NCI-H2029 (cell line): ENCODE results near the gene OLA1.

Experiments used
- DNase-seq: peaks from one replicate; lab custom pipeline; 2025; lab: John Stamatoyannopoulos, UW

OLA1 gene

DNA sequence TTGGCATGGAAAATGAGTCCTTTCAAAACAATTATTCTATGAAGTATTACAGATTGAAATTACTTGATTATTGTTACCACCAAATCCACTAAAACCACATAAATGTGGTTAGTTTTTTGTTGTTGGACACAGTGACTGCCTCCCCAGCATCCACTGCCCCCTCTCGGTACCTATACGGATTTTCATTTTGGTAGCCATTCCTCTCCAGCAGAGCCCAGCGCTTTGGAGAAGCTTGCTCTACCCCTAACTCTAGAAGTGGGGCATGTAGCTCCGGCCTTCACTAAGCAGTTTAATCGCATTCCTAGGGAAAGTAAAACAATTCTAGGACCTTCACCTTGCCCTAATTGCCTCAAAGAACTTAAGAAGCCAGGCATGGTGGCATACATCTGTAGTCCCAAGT, 24.2 kb downstream of the OLA1 start:
- no peak for DNase-seq

DNA sequence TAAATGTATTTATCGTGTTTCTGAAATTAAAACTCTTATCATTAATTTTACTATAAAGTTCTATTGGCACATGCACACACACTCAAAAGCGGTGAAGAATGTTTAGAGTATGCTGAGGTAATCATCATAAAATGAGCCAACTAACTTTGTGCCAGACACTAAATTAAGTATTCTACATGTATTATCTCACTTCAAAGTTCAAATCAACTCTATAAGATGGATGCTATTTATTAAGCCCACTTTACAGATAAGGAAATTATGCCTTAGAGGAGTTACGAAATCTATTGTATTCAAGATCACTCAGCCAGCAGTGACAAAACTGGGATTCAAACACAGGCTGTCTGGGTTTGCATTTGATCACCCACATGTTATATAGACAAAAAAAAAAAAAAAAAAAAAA, 24.9 kb downstream of the OLA1 start:
- DNase-seq: no peak

DNA sequence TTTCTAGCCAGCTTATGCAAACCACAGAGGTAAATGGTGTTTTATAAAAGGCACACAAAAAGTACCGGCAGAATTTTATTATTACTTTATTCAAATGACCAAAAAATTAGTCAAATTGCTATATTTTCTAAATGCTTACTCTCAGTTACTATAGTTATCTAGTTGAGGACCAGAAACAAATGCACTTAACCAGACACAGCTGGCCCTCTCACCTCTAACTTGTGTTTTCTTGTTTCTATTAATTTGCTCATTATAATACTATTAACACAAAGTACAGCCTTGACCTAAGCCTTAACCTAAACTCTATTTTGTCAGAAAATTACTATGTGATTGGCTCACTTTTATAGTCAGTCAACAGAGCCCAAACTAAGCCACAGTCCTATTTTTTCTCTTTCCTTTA, 26.2 kb downstream of the OLA1 start:
- DNase-seq: no peak

DNA sequence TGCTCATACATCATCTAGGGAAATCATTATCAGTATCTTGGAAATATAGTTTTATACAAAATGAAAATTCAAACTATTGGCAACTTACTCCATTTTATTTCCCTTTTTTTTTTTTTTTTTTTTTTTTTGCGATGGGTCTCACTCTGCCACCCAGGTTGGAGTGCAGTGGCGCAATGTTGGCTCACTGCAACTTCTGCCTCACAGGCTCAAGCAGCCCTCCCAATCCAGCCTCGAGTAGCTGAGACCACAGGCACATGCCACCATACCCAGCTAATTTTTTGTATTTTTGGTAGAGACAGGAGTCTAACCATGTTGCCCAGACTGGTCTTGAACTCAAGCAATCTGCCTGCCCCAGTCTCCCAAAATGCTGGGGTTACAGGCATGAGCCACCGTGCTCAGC, 29.0 kb downstream of the OLA1 start:
- DNase-seq: no peak

DNA sequence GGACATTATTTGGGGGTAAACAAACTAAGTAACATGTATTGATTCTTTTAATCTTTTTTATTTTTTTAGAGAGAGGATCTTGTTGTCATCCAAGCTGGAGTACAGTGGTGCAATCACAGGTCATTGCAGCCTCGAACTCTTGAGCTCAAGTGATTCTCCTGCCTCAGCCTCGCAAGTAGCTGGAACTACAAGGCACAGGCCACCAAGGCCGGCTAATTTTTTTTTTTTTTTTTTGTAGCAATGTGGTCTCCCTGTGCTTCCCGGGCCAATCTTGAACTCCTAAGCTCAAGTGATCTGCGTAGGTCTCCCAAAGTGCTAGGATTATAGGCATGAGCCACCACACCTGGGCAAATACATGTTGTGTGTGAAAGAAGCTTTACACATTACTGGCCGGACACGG, 29.6 kb downstream of the OLA1 start:
- no peak for DNase-seq

DNA sequence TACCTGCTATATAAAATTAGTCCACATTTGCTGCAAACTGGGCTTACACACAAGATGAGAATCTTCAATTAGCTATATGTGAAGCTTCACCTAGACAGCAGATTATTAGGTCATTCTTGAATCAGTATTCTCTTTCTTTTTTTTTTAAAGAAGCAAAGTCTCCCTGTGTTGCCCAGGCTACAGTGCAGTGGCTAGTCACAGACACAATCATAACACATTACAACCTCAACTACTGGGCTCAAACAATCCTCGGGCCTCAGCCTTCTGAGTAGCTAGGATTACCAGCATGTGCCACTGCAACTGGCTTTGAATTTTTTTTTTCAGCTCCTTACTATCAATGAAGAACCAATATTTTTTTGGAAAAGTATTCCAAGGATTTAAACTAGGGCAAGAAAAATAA, 30.5 kb downstream of the OLA1 start:
- no peak for DNase-seq

DNA sequence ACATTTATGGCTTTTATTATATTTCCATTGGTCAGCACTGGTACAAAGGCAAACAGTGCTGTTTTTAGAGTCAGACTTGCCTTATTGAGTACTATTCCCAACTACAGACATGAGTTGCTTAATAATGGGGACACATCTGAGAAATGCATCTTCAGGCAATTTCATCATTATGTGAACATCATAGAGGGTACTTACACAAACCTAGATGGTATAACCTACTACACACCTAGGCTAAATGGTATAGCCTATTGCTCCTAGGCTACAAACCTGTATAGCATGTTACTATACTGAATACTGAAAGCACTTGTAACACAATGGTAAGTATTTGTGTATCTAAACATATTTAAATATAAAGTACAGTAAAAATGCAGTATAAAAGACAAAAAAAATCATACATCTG, 36.4 kb downstream of the OLA1 start:
- no peak for DNase-seq

DNA sequence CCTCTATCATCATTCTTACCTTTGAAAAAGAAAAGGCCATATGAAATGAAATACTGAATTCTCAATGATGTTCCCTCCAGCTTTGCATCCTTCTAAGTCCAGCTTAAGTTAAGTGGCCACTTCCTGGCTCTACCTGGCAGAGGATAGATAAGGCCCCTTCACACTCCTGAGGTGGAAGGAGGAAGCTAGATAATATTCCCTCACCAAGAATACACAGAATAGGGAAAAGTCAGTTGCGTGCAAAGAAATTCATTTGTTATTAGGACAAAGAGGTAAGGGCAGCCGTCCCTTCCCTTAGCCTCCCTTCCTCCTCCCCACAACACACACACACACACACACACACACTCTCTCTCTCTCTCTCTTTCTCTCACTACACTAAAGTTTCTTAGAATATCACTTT, 37.5 kb downstream of the OLA1 start:
- DNase-seq: no peak

DNA sequence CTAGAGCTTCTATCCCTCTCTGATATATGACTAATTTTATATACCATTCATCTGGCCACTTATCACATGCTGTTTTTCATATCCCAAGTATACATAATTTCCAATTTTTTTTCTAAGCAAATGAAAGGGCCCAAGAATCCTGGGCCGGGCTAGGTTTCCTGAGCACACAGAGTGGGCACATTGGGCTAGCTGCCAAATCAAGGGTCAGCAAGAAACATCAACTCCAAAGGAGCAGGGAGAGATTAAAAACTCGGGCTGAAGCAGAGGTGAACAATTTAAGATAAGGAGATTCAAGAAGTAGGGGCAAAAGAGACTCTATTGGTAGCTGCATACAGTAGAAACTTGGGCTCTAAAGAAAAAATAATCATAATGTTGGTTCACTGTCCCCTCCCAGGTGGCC, 39.0 kb downstream of the OLA1 start:
- DNase-seq: no peak

DNA sequence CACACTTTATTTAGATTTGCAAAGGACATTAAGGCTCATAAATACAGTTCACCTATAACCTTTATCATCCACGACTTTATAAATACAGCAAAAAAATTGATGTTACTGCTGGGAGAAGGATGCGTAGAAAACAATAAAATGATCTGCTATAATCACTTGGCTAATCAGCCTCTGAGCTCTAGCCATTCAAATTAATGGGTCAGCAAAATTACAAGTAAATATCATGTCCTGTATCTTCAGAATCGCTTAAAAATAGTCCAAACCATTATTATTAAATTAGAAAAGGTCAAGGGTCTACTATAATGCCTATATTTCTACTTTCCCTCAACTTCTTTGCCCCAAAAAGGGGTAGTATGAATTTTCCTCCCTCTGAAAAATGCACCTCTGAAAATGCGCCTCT, 40.3 kb downstream of the OLA1 start:
- no peak for DNase-seq

DNA sequence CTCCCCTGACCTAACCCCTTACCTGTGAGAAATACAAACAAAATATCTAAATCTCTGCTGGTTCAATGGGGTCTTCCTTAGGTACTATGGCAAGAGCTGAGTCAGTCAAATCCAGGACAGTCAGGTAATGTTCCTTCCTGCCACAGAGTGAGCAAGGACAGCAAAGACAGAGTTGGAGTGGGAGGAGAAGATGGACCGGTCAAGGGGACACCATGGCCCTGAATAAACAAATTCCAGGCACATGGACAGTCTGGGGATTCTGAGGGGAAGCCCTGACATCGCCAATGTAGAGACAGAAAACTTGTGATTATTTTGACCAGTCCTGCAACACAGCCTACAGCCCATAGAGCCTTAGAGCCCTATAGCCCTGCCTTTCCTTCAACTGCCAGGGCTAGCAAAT, 42.8 kb downstream of the OLA1 start:
- no peak for DNase-seq

DNA sequence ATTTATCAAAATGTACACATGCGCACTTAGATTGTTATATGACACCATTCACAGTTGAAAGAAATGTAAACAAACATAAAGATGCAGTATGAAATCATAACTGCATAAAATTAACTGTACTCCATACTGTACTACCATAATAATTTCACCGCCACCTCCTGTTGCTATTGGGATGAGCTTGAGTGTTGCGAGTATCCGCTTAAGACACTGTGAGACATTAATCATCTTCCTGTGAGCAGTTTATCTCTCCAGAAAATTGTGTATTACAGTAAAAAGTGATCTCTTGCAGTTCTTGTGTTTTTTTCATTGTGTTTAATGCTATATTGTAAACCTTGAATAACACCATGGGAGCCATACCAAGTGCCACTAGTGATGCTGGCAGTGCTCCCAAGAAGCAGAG, 46.1 kb downstream of the OLA1 start:
- no peak for DNase-seq

DNA sequence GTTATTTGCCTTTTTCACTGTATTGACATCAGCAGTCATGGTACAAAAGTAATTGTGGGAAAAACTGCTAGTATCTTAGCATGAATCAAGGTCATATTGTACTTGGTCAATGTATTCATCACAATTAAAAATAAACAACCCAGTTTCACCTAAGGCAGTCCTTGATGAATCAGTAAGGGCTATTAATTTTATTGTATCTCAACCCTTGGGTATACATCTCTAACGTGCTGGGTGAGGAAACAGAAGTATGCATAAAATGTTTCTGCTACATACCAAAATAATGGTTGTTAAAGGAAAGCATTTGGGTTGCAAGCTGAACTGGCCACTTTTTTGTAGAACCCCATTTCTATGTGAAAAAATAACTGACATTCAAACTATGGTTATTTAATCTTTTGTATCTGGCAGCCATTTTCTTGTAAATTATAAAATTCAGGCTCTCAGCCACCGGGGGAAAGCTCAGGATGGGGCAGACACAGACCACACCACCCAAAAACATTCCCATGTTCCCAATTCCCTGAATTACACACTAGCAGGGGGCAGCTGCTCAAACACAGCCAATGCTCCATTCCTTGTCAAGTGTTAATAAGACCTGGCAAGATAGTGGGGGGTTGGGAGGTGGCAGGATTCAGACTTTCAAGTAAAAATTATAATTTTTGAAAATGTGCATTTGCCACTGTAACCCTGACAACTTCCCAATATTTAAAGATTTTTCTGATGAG, 49.3 kb downstream of the OLA1 start:
- no peak for DNase-seq

DNA sequence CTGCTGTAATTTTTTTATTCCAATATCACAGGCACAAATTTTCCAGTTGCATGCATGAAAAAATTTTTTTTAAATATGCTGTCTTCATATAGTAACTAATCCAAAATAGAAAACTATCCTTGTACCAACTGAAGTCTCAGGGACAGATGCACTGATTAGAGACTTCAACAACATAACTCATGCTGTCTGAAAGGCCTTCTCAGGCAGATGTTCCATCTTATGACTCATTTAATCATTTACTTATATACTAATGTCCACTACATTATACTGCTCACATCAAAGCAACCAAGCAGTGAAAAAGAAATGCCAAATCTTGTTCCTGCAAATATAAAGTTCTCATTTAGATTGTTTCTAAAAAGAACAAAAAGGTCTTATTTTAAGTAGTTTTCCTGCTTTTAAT, 53.1 kb downstream of the OLA1 start:
- no peak for DNase-seq

DNA sequence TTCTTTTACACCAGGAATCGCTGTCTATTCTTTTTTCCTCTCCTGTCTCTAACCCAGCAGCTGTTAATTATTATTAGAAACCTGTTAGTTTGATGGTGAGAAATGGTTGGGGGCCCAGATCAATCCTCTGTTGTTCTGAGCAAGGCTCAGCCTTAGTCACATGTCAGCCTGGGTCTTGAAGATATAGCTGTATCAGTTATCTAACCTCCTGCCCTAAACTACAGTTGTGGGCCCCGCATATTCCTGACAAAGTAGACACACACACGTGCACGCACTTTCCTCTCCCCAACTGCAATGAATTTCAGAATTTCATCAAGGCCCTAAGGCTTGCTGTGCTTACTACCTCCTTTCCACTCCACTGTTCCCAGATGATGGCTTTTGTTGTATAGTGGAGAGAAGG, 54.6 kb downstream of the OLA1 start:
- no peak for DNase-seq

DNA sequence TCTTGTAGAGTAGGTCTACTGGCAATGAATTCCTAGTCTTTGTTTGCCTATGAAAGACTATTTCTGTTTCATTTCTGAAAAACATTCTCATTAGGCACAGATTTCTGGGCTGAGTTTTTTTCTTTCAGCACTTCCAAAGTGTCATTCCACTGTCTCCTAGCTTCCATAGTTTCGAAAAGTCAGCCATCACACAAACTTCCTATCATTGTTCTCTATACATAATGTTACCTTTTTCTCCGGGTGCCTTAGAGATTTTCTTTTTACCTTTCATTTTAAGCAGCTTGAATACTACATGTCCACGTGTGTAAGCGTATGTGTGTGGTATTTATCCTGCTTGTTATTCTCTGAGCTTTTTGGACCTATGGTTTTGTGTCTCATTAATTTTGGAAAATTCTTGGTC, 55.7 kb downstream of the OLA1 start:
- no peak for DNase-seq

DNA sequence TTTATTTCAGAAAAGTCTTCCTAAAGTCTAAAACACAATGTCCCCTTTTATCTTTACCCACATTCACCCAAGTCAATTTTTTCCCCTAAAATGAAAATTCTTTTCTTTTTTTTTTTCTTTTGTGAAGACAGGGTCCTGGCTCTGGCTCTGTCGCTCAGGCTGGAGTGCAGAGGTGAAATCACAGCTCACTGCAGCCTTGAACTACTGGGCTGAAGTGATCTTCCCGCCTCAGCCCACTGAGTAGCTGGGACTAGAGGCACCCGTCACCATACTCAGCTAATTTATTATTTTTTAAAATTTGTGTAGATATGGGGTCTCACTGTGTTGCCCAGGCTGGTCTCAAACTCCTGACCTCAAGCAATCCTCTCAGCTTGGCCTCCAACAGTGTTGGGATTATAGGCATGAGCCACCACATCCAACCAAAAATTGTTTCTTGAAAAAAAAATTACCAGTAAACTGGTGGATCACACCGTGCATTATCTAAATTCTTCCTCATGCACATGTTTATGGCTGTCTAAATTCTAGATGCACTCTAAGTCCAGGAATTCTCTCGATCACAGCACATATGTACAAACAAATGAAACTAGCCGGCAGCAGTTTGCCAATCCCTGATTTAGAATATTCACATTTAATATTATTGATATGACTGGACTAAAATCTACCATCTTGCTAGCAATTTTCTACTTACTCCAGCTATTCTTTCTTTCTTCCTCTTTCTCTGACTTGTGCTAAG, 56.8 kb downstream of the OLA1 start:
- no peak for DNase-seq

DNA sequence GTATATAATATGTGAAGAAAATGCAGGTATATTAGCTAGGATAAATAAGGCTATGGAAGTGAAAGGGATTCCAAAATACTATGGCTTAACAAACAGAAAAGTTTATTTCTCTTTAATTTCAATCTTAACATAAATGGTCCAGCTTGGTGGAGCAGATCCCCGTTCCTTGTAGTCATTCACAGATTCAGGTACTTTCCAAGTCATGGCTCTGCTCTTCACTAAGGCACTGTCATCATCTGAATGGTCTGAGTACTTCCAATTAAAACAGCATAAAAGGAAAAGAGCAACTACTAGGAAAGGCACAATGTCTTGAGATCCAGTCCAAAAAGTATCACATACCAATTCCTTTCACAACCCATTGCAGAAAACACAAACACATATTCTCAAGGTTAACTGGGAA, 63.4 kb downstream of the OLA1 start:
- DNase-seq: no peak

DNA sequence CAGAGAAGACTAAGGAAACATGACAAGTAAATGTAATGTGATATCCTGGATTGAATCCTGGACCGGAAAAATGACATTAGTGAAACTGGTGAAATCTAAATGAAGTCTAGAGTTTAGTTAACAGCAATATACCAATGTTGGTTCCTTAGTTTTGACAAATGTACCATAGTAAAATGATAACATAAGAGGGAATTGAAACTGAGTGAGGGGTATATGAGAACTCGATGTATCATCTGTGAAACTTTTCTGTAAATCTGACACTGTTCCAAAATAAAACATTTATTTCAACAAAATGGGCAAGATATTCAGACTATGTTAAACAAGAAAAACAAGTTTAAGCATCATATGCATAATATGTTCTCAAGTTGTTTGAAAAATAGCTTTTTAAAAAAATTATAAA, 63.8 kb downstream of the OLA1 start:
- DNase-seq: no peak

DNA sequence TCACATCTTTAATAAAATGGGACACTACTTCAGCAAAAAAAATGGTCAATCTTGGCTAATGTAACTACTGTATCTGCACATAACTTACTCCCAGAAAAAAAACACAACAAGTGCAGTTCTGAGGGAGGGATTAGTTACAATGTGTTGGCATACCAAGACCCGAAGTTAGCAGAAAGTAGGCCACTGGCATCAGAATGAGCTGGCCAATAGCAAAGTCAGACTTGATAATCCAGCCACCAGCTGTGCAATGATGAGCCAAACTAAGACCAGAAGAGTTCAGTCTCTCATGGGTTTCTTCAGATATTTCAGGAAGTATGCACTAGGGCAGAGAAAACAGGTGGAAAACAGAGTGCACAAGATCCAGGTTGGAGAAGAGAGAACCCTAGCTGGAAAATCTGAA, 65.3 kb downstream of the OLA1 start:
- DNase-seq: no peak

DNA sequence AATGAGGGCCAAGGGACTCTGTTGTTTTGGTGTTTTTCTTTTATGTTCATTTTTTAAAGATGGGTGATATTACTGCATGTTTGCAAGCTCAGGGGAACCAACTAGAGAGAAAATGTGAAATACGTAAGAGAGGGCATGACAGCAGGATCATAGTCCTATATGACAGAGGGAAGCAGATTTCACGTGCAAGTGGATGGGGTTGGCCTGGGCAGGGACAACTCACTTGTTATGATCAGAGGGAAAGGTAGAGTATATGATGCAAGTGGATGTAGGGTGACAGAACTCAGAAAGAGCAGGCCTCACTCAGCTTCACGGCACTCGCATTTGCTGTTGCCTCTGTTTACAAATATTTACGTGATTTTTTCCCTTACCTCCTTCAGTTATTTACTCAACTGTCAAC, 67.0 kb downstream of the OLA1 start:
- DNase-seq: no peak

DNA sequence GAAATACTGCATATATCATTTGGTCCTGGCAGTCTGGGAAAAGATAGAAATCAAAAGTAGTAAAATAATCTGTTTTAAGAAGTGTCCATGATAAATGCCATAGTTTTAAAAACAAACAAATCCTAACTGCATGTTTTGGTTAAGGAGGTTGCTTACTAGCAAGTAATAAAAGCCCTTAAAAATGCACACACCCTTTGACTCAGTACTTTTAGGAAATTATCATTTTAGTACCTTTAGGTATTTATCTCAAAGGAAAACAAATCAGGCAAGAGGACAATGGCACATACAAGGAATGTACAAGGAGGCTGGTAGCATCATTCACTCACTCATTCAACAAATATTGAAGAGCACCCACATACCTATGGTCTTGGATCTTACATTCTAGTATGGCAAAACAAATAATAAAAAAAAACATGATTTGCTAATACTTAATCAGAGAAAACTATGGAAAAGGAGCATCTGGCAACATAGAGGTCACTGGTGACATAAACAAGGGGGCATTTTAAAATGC, 67.6 kb downstream of the OLA1 start:
- no peak for DNase-seq

DNA sequence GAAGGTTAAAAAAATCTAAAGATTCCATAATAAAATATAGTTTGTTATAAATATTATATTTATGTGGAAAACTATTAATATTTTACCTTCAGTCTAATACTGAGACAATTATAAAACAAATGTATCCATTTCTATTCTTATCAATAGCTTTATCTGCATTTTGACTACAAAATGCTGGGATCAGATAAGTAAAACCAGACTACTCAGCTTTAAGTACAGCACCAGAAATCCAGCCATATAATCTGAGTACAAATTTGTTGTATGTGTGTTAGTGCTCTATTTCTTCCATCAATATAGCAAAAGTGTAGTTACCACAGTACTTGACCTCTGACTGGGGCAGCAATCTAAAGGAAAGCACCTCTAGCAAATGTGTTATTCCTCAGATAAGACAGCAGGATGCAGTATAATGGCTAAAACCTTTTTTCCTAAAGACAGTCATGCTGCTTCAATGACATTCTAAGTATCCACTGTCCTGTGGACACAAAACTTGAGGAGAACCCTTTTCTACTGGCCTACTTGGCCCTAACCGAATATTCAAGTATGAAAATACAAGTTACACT, 68.1 kb downstream of the OLA1 start:
- no peak for DNase-seq
